DOHH2 (cell line): ENCODE data around the gene GGN.

Source experiments
- EZH2phosphoT487 ChIP-seq: fragments of 200-600 bp; sonication (generic); IDR thresholded peaks from 2 replicates; pipeline ENCODE4 v1.6.1; 2017; ENCODE audit warnings: borderline replicate concordance, mild to moderate bottlenecking, antibody characterized with exemption, low read length, moderate library complexity, mixed read lengths
- TF ChIP-seq, protein P1 (sequence below): fragments of 200-600 bp; sonication (generic); IDR thresholded peaks from one replicate; pipeline ENCODE4 v1.5.1; 2014; ENCODE audit warnings: antibody characterized with exemption, mild to moderate bottlenecking, low read depth, low read length; ENCODE audit not compliant: poor library complexity, severe bottlenecking

DNA sequence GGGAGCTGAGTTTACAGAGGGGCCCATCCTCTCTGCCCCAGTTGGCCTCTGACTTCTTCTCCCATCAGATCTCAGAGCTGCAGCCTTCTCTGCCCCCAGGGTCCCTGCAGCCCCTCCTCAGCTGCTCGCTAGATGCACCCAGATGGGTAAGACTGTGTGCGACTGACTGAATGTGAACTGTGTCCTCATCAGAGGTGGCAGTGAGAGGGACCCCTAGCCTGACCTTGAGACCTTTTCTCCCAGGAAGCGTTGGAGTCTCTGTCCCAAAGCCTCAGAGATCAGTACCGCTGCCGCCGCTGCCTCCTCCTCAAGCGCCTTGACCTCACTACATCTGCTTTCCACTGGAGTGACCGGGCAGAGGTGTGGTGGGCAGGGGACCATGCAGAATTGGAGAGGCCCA lies 17.4 kb upstream of the GGN start:
- TF ChIP-seq, protein P1, sequence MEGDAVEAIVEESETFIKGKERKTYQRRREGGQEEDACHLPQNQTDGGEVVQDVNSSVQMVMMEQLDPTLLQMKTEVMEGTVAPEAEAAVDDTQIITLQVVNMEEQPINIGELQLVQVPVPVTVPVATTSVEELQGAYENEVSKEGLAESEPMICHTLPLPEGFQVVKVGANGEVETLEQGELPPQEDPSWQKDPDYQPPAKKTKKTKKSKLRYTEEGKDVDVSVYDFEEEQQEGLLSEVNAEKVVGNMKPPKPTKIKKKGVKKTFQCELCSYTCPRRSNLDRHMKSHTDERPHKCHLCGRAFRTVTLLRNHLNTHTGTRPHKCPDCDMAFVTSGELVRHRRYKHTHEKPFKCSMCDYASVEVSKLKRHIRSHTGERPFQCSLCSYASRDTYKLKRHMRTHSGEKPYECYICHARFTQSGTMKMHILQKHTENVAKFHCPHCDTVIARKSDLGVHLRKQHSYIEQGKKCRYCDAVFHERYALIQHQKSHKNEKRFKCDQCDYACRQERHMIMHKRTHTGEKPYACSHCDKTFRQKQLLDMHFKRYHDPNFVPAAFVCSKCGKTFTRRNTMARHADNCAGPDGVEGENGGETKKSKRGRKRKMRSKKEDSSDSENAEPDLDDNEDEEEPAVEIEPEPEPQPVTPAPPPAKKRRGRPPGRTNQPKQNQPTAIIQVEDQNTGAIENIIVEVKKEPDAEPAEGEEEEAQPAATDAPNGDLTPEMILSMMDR: no peak
- no peak for TF ChIP-seq EZH2phosphoT487
